GM10266 (cell line): Measurements from ENCODE around the gene PTH2.
"Not testable (repeated sequence)": the region's sequence is repeated elsewhere in the genome, so short reads cannot be mapped to it uniquely, and the experiment has no call there.

Experiments
- DNase-seq: peaks from one replicate; pipeline ENCODE4 v3.0.0; 2012; ENCODE audit errors: extremely low spot score
- CTCF ChIP-seq: IDR thresholded peaks from 2 replicates; pipeline ENCODE4 v1.5.1; 2012; ENCODE audit warnings: mild to moderate bottlenecking, low read depth; ENCODE audit not compliant: control insufficient read depth, insufficient read depth; ENCODE audit errors: missing control alignments

PTH2 gene

GRCh38 chr19:49465371-49465770 is 42.1 kb upstream of the PTH2 start:
- DNase-seq: no peak
- no peak for TF ChIP-seq CTCF

GRCh38 chr19:49463960-49464740 is 40.9 kb upstream of the PTH2 start:
- no peak for DNase-seq
- TF ChIP-seq CTCF: no peak

- DNase-seq: no peak
- no peak for TF ChIP-seq CTCF
Measured at GRCh38 chr19:49462492-49462891, 39.3 kb upstream of the PTH2 start.

- no peak for DNase-seq
- TF ChIP-seq CTCF: no peak
Measured at GRCh38 chr19:49461656-49462055, 38.4 kb upstream of the PTH2 start.

GRCh38 chr19:49461130-49461529 is 37.9 kb upstream of the PTH2 start:
- DNase-seq: not testable (repeated sequence)

GRCh38 chr19:49459388-49459787 is 36.1 kb upstream of the PTH2 start:
- TF ChIP-seq CTCF: no peak
- DNase-seq: no peak

GRCh38 chr19:49458567-49458903 is 35.3 kb upstream of the PTH2 start:
- DNase-seq: no peak
- TF ChIP-seq CTCF: no peak

- no peak for TF ChIP-seq CTCF
- no peak for DNase-seq
Measured at GRCh38 chr19:49456326-49456725, 33.1 kb upstream of the PTH2 start.
